Stimulated activated CD4-positive, alpha-beta T cell treated with anti-CD3 and anti-CD28 coated beads, TNF-alpha, amount 100 ng/mL, for 1 hour (primary cell): ENCODE measurements around the gene FAM124A.

Experiments used
- DNase-seq, 3 donors: peaks; one replicate each; pipeline ENCODE4 v3.0.0-alpha.2; 2020; ENCODE audit warnings: low read depth in 3 of 3, low spot score in 1 of 3

FAM124A gene

GRCh38 chr13:51303063-51303552, 80.9 kb downstream of the FAM124A start:
- DNase-seq: no peak

GRCh38 chr13:51303882-51304281, 81.7 kb downstream of the FAM124A start:
- no peak for DNase-seq

DNA sequence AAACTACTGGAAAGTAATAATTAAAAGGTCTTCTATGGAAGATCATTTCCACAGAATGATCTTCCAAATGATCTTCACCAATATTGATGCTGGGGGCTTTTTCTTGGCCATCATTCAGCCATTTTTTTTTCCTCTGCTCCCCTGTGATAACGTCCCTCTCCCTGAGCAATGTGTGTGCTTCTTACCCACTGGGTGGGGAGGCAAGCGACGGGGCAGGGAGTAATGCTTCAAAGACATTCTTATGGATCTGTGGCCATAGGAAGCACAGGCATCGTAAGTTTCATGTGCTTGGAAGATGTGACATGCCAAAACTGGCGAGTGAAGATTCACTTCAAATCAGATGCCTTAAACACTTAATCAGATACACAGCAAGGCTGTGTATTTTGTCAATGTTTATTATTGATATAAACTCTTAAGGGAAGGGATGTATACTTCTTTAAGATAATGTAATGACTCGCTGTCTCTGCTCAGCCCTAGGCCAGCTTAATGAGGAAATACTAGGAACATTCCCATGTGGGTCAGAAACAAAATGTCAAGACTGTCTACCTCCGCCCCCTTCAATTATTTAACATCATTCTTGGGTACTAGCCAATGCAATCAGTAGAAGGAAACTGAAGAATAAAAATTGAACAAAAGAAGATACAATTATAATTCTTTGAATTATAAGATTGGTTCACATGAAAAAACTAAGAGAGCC, 83.2 kb downstream of the FAM124A start:
- no peak for DNase-seq

DNA sequence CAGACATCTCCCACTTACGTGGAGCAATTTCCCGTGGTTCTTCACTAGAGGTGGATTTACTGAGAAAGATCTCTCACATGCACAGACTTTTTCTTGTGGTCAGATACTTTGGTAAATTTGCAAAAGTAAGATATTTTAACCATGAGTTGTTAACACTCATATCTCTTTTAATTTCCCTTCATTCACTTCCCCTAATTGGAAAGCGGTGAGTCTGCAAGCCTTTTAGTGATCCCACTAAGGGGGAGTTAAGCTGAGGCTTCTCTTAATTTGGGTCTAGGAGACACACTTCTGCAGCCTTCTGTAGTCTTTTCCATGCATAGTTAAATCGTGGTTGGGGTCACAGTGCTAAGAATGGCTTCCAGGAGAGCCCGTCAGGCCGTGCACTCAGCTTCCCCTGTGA, 86.6 kb downstream of the FAM124A start:
- no peak for DNase-seq

- DNase-seq: no peak
Observed at GRCh38 chr13:51311231-51311630, 89.0 kb downstream of the FAM124A start.

GRCh38 chr13:51311957-51312520, 89.8 kb downstream of the FAM124A start:
- DNase-seq: no peak

- DNase-seq: no peak
Observed at GRCh38 chr13:51313619-51314018, 91.4 kb downstream of the FAM124A start.

- DNase-seq: no peak
Observed at GRCh38 chr13:51317262-51317661, 95.1 kb downstream of the FAM124A start.

GRCh38 chr13:51318015-51318414, 95.8 kb downstream of the FAM124A start:
- no peak for DNase-seq

DNA sequence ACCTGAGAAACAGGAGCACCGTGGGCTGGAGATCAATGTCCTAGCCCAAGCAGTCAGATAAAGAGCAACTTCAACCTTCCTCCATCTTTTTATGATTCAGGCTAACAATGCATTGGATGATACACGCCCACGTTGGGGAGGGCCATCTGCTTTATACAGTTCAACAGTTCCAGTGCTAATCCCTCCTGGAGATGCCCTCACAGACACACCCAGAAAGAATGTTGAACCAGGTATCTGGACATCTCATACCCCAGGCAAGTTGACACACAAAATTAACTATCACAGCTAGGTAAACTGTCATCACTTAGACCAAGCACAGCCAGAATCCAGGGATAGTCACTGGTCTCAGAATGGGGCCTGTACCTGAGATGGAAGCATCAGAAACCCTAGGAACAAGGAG, 96.7 kb downstream of the FAM124A start:
- DNase-seq: no peak

DNA sequence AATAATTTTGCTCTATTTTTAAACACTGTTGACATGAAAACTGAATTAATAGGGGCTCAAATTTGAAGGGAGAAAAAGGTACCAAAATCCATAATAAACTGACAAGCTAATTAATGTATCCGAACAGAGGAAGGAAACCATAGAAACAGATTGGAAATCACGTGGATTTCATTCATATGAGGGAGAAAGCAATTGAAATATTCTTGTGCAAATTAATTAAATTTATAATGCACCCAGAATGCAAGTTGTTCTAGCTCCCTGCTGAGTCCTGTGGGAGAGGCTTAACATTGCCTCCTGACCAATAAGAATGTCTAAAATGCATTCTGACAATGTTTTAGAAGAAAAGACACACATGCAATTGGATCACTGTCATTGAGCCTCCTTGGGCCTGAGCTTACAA, 99.6 kb downstream of the FAM124A start:
- no peak for DNase-seq

DNA sequence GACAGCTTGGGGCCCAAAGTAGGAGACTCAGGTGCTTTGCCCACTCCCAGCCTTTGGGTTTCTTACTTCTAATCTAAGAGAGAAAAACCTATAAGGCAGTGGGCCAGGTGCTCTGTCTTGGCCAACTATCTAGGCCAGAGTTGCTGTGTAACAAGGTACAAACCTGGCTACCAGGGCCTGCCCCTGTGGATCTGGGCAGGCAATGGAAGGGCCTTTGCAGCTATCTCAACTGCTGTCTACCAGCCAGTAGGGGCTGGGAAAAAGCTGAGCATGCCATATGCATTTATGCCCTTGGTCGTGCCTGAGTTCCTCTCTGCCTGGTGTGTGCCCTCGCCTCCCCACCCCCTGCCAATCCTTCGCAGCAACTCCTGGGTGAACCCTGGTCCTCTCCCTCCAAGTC, 100.6 kb downstream of the FAM124A start:
- no peak for DNase-seq

GRCh38 chr13:51323824-51324511, 101.8 kb downstream of the FAM124A start:
- DNase-seq: no peak

- DNase-seq: no peak
Observed at GRCh38 chr13:51324714-51325420, 102.7 kb downstream of the FAM124A start.

DNA sequence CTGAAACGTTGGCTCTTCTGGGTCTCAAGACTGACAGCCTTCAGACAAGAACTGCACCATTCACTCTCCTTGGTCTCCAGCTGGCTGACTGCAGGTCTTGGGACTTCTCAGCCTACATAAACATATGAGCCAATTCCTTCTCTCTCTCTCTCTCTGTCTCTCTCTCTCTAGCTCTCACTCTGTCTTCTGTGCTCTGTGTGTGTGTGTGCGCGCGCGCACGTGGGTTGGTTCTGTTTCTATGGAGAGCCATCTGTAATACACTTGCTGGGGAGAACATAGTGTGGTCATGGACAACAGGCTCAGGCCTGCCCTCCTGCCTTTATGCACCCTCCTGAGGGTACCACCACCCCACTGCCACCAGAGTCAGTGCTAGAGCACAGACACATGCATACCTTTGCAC, 103.6 kb downstream of the FAM124A start:
- no peak for DNase-seq

- no peak for DNase-seq
Observed at GRCh38 chr13:51326777-51327176, 104.6 kb downstream of the FAM124A start.

DNA sequence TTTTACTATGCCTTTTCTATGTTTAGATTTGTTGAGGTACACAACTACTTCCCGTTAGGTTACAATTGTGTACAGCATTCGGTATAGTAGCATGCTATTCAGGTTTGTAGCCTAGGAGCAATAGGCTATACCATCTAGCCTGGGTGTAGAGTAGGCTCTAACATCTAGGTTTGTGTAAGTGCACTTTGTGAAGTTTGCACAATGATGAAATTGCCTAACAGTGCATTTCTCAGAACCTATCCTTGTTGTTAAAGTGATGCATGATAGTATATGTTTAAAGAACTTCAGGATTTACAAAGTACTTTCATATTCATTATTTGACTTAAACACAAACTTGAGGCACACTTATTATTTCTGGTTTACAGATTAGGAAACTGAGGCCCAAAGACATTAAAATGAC, 105.8 kb downstream of the FAM124A start:
- DNase-seq: no peak

DNA sequence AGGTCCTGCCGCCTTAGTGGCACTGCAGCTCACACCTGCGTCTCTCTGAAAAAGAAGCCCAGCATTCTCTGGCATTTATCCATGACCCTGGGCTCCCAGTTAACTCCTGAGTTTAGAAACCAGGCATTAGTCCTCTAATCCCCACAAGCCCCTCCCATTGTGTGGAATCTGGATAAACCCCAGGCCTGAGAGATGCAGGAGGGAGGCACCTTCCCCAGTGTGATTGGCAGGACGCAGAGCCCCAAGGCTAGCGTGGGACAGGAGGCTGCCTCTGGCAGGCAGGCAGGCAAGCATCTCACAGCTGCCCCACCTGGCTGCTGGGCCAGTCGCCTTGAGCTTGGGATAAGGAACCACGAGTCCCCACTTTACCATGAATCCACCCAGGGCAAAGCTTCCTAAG, 106.3 kb downstream of the FAM124A start:
- no peak for DNase-seq

DNA sequence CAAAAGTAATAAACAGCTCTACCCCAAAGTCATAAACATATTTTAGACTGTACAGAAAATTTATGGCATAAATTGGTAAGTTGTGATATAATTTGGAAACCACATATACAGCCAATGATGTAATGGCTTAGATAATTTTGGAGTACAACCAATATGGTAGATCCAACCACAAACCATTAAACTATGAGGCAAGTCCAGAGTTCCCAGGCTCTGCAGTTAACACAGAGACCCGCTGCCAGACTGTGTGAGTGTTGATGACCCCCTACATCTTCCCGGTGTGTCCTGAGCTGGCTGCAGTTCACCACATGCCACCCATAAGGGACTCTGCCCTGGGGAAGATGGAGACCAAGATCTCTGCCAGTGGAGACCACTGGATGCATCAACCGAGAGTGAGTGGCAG, 107.4 kb downstream of the FAM124A start:
- DNase-seq: no peak

- DNase-seq: no peak
Observed at GRCh38 chr13:51330791-51331190, 108.6 kb downstream of the FAM124A start.

- DNase-seq: no peak
Observed at GRCh38 chr13:51331354-51331861, 109.2 kb downstream of the FAM124A start.
